SK-N-SH (cell line): ENCODE results near the gene MBD3. TPM values are rescaled to one million over a fixed set of nuclear protein-coding genes. Genes with fewer than 3 reads are reported as not detected.
A peak's percentile ranks its signal among the peaks of the same experiment; 100 is the strongest.

ENCODE experiments used
- CTCF ChIA-PET: fragments of 300-600, 350-600 bp; formaldehyde crosslinking; extraction: SDS; loops from one replicate; lab custom pipeline; 2021; lab: Yijun Ruan, JAX
- POLR2A ChIA-PET: fragments of 350-600 bp; sonication (Branson Sonifier 250); formaldehyde crosslinking; extraction: SDS; loops from one replicate; lab custom pipeline; 2020; ENCODE audit warnings: antibody characterized with exemption, inconsistent platforms; lab: Yijun Ruan, JAX
- DNase-seq: peaks from one replicate; pipeline ENCODE4 v3.0.0; 2012
- H2AFZ ChIP-seq: fragments of 200-600 bp; sonication (generic); 2 replicates; pipeline ENCODE4 v1.8.1; 2016; ENCODE audit warnings: antibody characterized with exemption, mild to moderate bottlenecking, low read depth
- H3F3A ChIP-seq: fragments of 200-600 bp; sonication (generic); replicated peaks from 2 replicates; pipeline ENCODE3; 2016; ENCODE audit warnings: antibody characterized with exemption, mild to moderate bottlenecking; ENCODE audit not compliant: insufficient read depth
- H3K27ac ChIP-seq, 2 experiments: fragments of 200-500 bp in 1 of 2; fragments of 200-600 bp in 1 of 2; sonication (Bioruptor generic) in 1 of 2; sonication (generic), shearing (Covaris generic) in 1 of 2; 2 replicates each; pipeline versions ENCODE4 v1.5.1 to v1.6.1; 2014 to 2016; ENCODE audit warnings: low read depth in 2 of 2, inconsistent platforms in 1 of 2, low read length in 1 of 2, mild to moderate bottlenecking in 1 of 2, mixed read lengths in 1 of 2
- H3K27me3 ChIP-seq: fragments of 200-600 bp; sonication (generic), shearing (Covaris generic); 2 replicates; pipeline ENCODE4 v1.6.1; 2016; ENCODE audit warnings: mixed run types; ENCODE audit not compliant: insufficient read depth
- H3K36me3 ChIP-seq, 2 experiments: fragments of 200-500 bp in 1 of 2; fragments of 200-600 bp in 1 of 2; sonication (Bioruptor generic) in 1 of 2; sonication (generic) in 1 of 2; replicated peaks in 1 of 2; 2 replicates each; pipeline versions ENCODE3 to v1.5.1; 2014 to 2016; ENCODE audit warnings: low read length in 1 of 2, mild to moderate bottlenecking in 1 of 2; ENCODE audit not compliant: insufficient read depth in 2 of 2, control insufficient read depth in 1 of 2
- H3K4me1 ChIP-seq, 2 experiments: fragments of 200-500 bp in 1 of 2; fragments of 200-600 bp in 1 of 2; sonication (Bioruptor generic) in 1 of 2; sonication (generic), shearing (Covaris generic) in 1 of 2; 2 replicates each; pipeline versions ENCODE4 v1.5.1 to v1.6.1; 2014 to 2016; ENCODE audit warnings: low read depth in 1 of 2, low read length in 1 of 2, mixed run types in 1 of 2; ENCODE audit not compliant: insufficient read depth in 2 of 2, control insufficient read depth in 1 of 2
- H3K4me2 ChIP-seq: fragments of 200-600 bp; sonication (generic), shearing (Covaris generic); 2 replicates; pipeline ENCODE4 v1.6.1; 2017; ENCODE audit warnings: mixed run types
- H3K4me3 ChIP-seq, 2 experiments: fragments of 200-500 bp in 1 of 2; fragments of 200-600 bp in 1 of 2; sonication (Bioruptor generic) in 1 of 2; sonication (generic), shearing (Covaris generic) in 1 of 2; 2 replicates each; pipeline versions ENCODE4 v1.5.1 to v1.8.1; 2014 to 2016; ENCODE audit warnings: low read depth in 2 of 2, inconsistent platforms in 1 of 2, low read length in 1 of 2, mild to moderate bottlenecking in 1 of 2, mixed read lengths in 1 of 2, moderate library complexity in 1 of 2
- H3K79me2 ChIP-seq: fragments of 200-600 bp; sonication (generic); 2 replicates; pipeline ENCODE4 v1.8.1; 2017; ENCODE audit warnings: mild to moderate bottlenecking; ENCODE audit not compliant: insufficient read depth
- H3K9ac ChIP-seq: fragments of 200-600 bp; sonication (generic); 2 replicates; pipeline ENCODE4 v1.6.1; 2017; ENCODE audit warnings: mixed run types
- H3K9me2 ChIP-seq: fragments of 200-600 bp; sonication (generic); 2 replicates; pipeline ENCODE4 v1.6.1; 2017; ENCODE audit warnings: mixed run types
- H3K9me3 ChIP-seq: fragments of 200-600 bp; sonication (generic); 2 replicates; pipeline ENCODE4 v1.6.1; 2017; ENCODE audit warnings: mixed run types, mild to moderate bottlenecking, moderate library complexity
- H4K20me1 ChIP-seq: fragments of 200-600 bp; sonication (generic); 2 replicates; pipeline ENCODE4 v1.6.1; 2017; ENCODE audit warnings: mild to moderate bottlenecking, mixed run types; ENCODE audit not compliant: insufficient read depth
- CHD2 ChIP-seq: fragments of 150-350 bp; IDR thresholded peaks from 2 replicates; pipeline ENCODE4 v1.6.1; 2018; ENCODE audit warnings: low read length; ENCODE audit not compliant: partially characterized antibody
- FOXM1 ChIP-seq: IDR thresholded peaks from 2 replicates; pipeline ENCODE4 v1.4.0; 2012; ENCODE audit warnings: low read depth, mild to moderate bottlenecking
- MXI1 ChIP-seq: IDR thresholded peaks from 2 replicates; pipeline ENCODE4 v1.6.1; 2012; ENCODE audit warnings: mild to moderate bottlenecking, low read depth, low read length, improper control_type of control experiment
- NRF1 ChIP-seq: IDR thresholded peaks from 2 replicates; pipeline ENCODE4 v1.6.1; 2012; ENCODE audit warnings: low read depth, mild to moderate bottlenecking, low read length
- POLR2AphosphoS5 ChIP-seq: IDR thresholded peaks from 2 replicates; pipeline ENCODE4 v1.6.1; 2012; ENCODE audit warnings: low read depth, low read length
- RAD21 ChIP-seq: IDR thresholded peaks from 2 replicates; pipeline ENCODE4 v1.6.1; 2012; ENCODE audit warnings: mild to moderate bottlenecking, low read length
- SIN3A ChIP-seq: IDR thresholded peaks from 2 replicates; pipeline ENCODE4 v1.6.1; 2012; ENCODE audit warnings: low read depth, mild to moderate bottlenecking, low read length, moderate library complexity, borderline replicate concordance
- TAF1 ChIP-seq: IDR thresholded peaks from 2 replicates; pipeline ENCODE4 v1.6.1; 2012; ENCODE audit warnings: low read depth, mild to moderate bottlenecking, low read length, moderate library complexity, borderline replicate concordance
- YY1 ChIP-seq: IDR thresholded peaks from 2 replicates; pipeline ENCODE4 v1.4.0; 2012; ENCODE audit warnings: low read depth, mild to moderate bottlenecking
- WGBS: methylation state at CpG from one replicate; pipeline ENCODE4 v1.1.6; 2017; ENCODE audit warnings: low lambda C conversion rate; 5-methylcytosine and 5-hydroxymethylcytosine counted together
- polyA plus RNA-seq, 3 experiments: library from polyadenylated mRNA; depleted of rRNA; stranded (reverse); fragments of >200 nt; gene quantifications; 2 replicates each; pipeline ENCODE4 v1.2.3, GENCODE V29; 2012
- TF ChIP-seq, protein P1 (sequence below): fragments of 200-600 bp; sonication (generic); IDR thresholded peaks from 2 replicates; pipeline ENCODE4 v1.6.1; 2017; ENCODE audit warnings: antibody characterized with exemption, mild to moderate bottlenecking, moderate library complexity
- TF ChIP-seq, protein P2 (sequence below): IDR thresholded peaks from 2 replicates; pipeline ENCODE4 v1.4.0; 2012; ENCODE audit warnings: low read depth, borderline replicate concordance
- TF ChIP-seq, protein P3 (sequence below): IDR thresholded peaks from 2 replicates; pipeline ENCODE4 v1.4.0; 2012; ENCODE audit warnings: low read depth

Gene MBD3
- polyA plus RNA-seq, 1 of the 3 experiments (the other 2 are of a cell fraction), result 96.5 TPM

DNA sequence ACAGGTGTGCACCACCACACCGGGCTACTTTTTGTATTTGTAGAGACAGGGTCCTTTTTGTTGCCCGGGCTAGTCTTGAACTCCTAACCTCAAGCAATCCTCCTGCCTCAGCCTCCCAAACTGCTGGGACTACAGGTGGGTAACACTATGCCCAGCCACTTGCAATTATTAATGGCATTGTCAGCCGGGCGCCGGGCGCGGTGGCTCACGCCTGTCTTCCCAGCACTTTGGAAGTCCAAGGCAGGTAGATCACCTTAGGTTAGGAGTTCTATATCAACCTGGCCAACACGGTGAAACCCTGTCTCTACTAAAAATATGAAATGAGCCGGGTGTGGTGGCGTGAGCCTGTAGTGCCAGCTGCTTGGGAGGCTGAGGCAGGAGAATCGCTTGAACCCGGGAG is 21.8 kb downstream of the MBD3 start:
- no peaks in the 10 kb centered on the region for H3K36me3 ChIP-seq
- no peak overlapping the region for H3K4me3 ChIP-seq
- no peak overlapping the region for H3K4me2 ChIP-seq
- 88% methylated on average over 13 of the region's 13 CpGs for WGBS
- ChIA-PET POLR2A (no interaction called here), CTCF (no interaction called here)
- H3F3A ChIP-seq, result peaks cover 10% of the 10 kb centered on the region
- no peaks in the 10 kb centered on the region for H3K27me3 ChIP-seq
- H3K27ac ChIP-seq, result no peak overlapping the region
- no peaks in the 10 kb centered on the region for H3K9me2 ChIP-seq
- TF ChIP-seq RAD21, result no peak
- no peak for TF ChIP-seq YY1
- TF ChIP-seq TAF1, result no peak
- TF ChIP-seq SIN3A, result no peak
- peaks cover 0 to 6% of the 10 kb centered on the region in 2 experiments; a peak in 2 of 4 replicates for H3K4me1 ChIP-seq
- H2AFZ ChIP-seq, result no peak overlapping the region
- no peak overlapping the region for H3K9ac ChIP-seq
- peaks cover 6% of the 10 kb centered on the region for H4K20me1 ChIP-seq
- no peak for DNase-seq
- peaks cover 15% of the 10 kb centered on the region for H3K79me2 ChIP-seq
- H3K9me3 ChIP-seq, result no peaks in the 10 kb centered on the region

DNA sequence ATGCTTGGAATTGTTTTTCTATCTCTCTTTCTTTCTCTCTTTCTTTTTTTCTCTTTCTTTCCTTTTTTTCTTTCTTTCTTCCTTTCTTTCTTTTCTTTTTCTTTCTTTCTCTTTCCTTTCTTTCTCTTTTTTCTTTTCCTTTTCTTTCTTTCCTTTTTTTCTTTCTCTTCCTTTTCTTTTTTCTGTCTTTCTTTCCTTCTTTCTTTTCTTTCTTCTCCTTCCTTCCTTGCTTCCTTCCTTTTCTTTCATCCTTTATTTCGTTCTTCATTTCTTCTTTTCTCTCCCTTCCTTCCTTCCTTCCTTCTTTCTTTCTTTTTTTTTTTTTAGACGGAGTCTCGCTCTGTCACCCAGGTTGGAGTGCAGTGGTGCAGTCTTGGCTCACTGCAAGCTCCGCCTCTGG is 22.7 kb downstream of the MBD3 start:
- H3K36me3 ChIP-seq, result no peaks in the 10 kb centered on the region
- POLR2A ChIA-PET, result interaction anchor here (0.6 kb wide), 1 partner anchor 13 kb away, joined by 6 read pairs; no protein-coding TSS in a partner anchor
- no peaks in the 10 kb centered on the region for H3K27me3 ChIP-seq
- TF ChIP-seq, protein P1, sequence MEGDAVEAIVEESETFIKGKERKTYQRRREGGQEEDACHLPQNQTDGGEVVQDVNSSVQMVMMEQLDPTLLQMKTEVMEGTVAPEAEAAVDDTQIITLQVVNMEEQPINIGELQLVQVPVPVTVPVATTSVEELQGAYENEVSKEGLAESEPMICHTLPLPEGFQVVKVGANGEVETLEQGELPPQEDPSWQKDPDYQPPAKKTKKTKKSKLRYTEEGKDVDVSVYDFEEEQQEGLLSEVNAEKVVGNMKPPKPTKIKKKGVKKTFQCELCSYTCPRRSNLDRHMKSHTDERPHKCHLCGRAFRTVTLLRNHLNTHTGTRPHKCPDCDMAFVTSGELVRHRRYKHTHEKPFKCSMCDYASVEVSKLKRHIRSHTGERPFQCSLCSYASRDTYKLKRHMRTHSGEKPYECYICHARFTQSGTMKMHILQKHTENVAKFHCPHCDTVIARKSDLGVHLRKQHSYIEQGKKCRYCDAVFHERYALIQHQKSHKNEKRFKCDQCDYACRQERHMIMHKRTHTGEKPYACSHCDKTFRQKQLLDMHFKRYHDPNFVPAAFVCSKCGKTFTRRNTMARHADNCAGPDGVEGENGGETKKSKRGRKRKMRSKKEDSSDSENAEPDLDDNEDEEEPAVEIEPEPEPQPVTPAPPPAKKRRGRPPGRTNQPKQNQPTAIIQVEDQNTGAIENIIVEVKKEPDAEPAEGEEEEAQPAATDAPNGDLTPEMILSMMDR, result no peak
- TF ChIP-seq, protein P2, sequence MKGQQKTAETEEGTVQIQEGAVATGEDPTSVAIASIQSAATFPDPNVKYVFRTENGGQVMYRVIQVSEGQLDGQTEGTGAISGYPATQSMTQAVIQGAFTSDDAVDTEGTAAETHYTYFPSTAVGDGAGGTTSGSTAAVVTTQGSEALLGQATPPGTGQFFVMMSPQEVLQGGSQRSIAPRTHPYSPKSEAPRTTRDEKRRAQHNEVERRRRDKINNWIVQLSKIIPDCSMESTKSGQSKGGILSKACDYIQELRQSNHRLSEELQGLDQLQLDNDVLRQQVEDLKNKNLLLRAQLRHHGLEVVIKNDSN, result no peak
- TF ChIP-seq, all 33 proteins: peak for 0
- no peak overlapping the region for H3K27ac ChIP-seq
- H3K9ac ChIP-seq, result no peak overlapping the region
- H3K79me2 ChIP-seq, result peaks cover 24% of the 10 kb centered on the region
- CTCF ChIA-PET, result interaction anchor here (1.3 kb wide), 1 partner anchor 102 kb away, joined by 4 read pairs; no protein-coding TSS in a partner anchor
- H3K9me2 ChIP-seq, result no peaks in the 10 kb centered on the region
- no peak for DNase-seq
- H3F3A ChIP-seq, result peaks cover 10% of the 10 kb centered on the region
- peaks cover 0 to 12% of the 10 kb centered on the region in 2 experiments; a peak in 2 of 4 replicates for H3K4me1 ChIP-seq
- H3K4me2 ChIP-seq, result no peak overlapping the region
- H4K20me1 ChIP-seq, result peaks cover 14% of the 10 kb centered on the region
- WGBS, result 92% methylated on average over 4 of the region's 4 CpGs
- H3K4me3 ChIP-seq, result no peak overlapping the region
- no peak overlapping the region for H2AFZ ChIP-seq
- no peaks in the 10 kb centered on the region for H3K9me3 ChIP-seq

DNA sequence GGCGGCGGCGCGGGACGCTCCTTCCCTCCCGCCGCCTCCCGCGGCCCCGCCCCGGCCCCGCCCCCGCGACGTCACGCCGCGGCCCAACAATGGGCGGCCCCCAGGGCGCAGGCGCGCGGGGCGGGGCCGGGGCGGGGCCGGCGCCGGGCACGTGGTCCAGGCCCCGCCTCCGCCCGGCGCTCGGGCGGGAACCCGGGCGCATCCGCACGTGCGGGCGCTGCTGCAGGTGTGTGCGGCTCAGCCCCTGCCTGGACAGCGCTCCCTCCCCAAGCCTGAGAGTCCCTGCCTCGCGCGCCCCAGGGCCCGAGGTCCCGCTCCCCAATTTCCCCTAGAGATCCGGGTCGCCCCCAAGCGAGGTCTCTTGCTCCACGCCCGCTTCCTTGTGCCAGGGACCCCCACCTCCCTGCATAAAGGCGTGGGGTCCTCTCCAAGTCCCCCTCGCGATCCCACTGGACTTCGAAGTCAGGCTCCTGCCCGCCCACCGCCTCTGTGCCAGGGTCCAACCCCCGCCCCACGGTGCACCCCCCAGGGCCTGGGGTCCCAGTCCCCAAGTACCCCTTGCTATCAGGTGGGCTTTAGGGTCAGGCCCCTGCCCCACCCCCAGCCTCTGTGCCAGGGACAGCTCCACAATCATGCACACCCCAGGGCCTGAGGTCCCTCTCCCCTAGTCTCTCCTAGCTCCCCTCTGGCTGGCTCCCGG is 24.2 kb downstream of the MBD3 start, which contains the start of gene MEX3D:
Gene MEX3D, minus strand, starts transcription at position 6 of the 700 bp plus-strand sequence. CDS start 267 bp downstream, outside the sequence.
- Histone ChIP-seq H3K79me2 (peaks cover 39% of the 10 kb centered on the region), H2AFZ (no peak within 1 kb of the TSS), H3K36me3 (no peaks in the 10 kb centered on the region), H3K27ac (peak within 1 kb of the TSS; percentile 86), H3K9me3 (no peaks in the 10 kb centered on the region)
- DNase-seq, result peak; percentile 100
- WGBS, result 41% methylated on average over 12 of the region's 63 CpGs
- POLR2A ChIA-PET, result no interaction called here
- TF ChIP-seq, protein P3, sequence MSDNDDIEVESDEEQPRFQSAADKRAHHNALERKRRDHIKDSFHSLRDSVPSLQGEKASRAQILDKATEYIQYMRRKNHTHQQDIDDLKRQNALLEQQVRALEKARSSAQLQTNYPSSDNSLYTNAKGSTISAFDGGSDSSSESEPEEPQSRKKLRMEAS, result peak; percentile 98
- TF ChIP-seq TAF1 (no peak), NRF1 (peak; percentile 65), CHD2 (no peak), POLR2AphosphoS5 (0 out of 2 replicates have a peak, but pooled peaks have one; percentile 12), MXI1 (peak; percentile 87), FOXM1 (no peak)
- TF ChIP-seq, protein P2, result peak; percentile 63
- TF ChIP-seq, all 33 proteins: peak for 5
- Histone ChIP-seq H3K4me3 (peak within 1 kb of the TSS; percentile 66 to 93), H3K4me1 (peaks cover 0 to 12% of the 10 kb centered on the region in 2 experiments; a peak in 2 of 4 replicates), H3F3A (peaks cover 7% of the 10 kb centered on the region), H3K27me3 (no peaks in the 10 kb centered on the region), H4K20me1 (peaks cover 29% of the 10 kb centered on the region), H3K9ac (peak within 1 kb of the TSS; percentile 99), H3K9me2 (no peaks in the 10 kb centered on the region), H3K4me2 (peak within 1 kb of the TSS; percentile 95)
- CTCF ChIA-PET, result interaction anchor here (1.1 kb wide), 2 partner anchors 8 to 23 kb away, joined by 3 read pairs; no protein-coding TSS in a partner anchor
